Lower leg skin (tissue), 3 donors: ENCODE data around the gene FOXP4.

Experiments used
- CTCF ChIP-seq, 3 donors: fragments of 450-650 bp; IDR thresholded peaks; one replicate each; pipeline ENCODE4 v1.5.1; 2016; ENCODE audit warnings: antibody characterized with exemption in 3 of 3, mild to moderate bottlenecking in 3 of 3, moderate library complexity in 2 of 3
- POLR2A ChIP-seq, 2 donors: fragments of 450-650 bp; IDR thresholded peaks; one replicate each; pipeline ENCODE4 v1.6.1; 2016 to 2017; ENCODE audit warnings: antibody characterized with exemption in 2 of 2, mild to moderate bottlenecking in 1 of 2, moderate library complexity in 1 of 2

DNA sequence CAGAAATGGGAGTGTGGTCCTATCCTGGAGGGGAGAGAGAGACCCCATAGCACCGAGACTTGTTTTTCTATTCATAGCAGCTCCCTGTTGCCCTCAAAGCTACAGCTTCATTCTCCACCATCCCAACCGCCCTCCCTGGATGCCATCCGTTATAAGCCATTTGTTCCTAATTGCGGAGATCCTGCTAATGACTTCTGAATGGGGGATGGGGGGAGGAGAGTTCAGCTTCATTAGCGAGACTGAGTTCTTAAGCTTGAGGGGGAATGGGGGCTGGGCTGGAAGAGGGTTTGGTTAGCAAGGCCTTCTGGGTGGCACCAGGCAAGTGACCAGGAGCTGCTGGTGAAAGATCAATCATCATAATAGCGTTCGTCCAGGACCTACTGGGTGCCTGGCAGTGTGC lies 27.1 kb downstream of the FOXP4 start:
- TF ChIP-seq CTCF (IDR thresholded peaks at IDR 0.05) (no peak), POLR2A (IDR thresholded peaks at IDR 0.05) (no peak)
